ENCODE measurements around the gene CKS1B. TPM values are rescaled to one million over a fixed set of nuclear protein-coding genes. Genes with fewer than 3 reads are reported as not detected.

Gene CKS1B
- total RNA-seq, 2 experiments from 2014 or later, result 283 to 291 TPM

- Mint-ChIP-seq H3K27me3 (ENCODE audit: low read depth) (no peaks in the 10 kb centered on the region), H3K36me3 (ENCODE audit: low read depth) (peaks cover 13% of the 10 kb centered on the region), H3K9me3 (no peaks in the 10 kb centered on the region), H3K4me1 (ENCODE audit: low read depth) (peaks cover 50% of the 10 kb centered on the region), H3K4me3 (peak overlapping the region; percentile 91), H3K27ac (peak overlapping the region; percentile 94)
- CTCF ChIA-PET, result interaction anchor here (0.7 to 1.8 kb wide), 5 partner anchors 14 to 192 kb away, joined by 3 to 8 read pairs (median 3); no protein-coding TSS in a partner anchor
- intact Hi-C loops (cut with micrococcal nuclease), result loop anchor here (1.0 to 10.0 kb wide), 12 partner anchors 8 to 1037 kb away; partner anchors contain the start of genes AQP10, ATP8B2, CKS1B and CREB3L4
- DNase-seq, result peak; percentile 100
These were observed 27.4 kb downstream of the CKS1B start for GRCh38 chr1:155001675-155002463.

DNA sequence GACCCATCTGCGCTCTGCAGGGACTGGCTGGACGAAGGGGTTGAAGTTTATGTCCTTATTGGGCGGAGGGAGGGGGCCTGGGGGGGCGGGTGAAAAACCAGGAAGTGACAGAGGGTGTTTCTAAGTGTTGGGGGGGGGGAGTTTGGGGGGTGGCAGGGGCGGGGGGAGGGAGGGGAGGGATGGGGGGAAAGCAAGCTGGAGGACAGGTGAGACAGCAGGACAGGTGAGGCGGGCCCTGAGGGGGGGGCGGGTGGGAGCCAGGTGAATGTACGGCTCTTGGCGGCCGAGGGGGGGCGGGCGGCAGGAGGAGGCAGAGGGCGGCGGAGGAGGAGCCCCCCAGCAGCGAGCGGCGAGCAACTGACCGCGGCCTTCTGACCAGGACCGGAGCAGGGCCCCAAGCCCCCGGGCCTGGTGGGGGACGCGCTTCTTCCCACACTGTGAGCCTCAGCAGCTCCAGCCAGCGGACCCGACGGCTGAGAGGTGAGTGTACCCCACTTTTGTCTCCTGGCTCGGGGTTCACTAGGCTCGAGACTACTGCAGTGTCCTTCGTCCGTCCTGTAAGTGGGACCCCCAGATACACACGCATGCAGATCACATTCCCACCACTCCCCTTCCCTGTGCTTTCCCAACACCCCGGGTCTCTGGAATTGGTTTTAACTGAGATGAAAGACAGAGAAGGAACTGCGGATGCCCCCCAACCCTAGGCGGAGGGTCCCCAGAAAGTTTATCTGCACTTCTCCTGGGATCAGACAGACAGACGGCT is 28.2 kb downstream of the CKS1B start, which contains the start of gene ZBTB7B:
ZBTB7B (plus strand) TSS at position 339 of the 763 bp plus-strand sequence. CDS start 11,859 bp downstream, outside the sequence.
- H3K4me1 Mint-ChIP-seq (ENCODE audit: low read depth), result peaks cover 53% of the 10 kb centered on the region
- H3K27me3 Mint-ChIP-seq (ENCODE audit: low read depth), result no peaks in the 10 kb centered on the region
- H3K27ac Mint-ChIP-seq, result peak within 1 kb of the TSS; percentile 100
- H3K9me3 Mint-ChIP-seq, result no peaks in the 10 kb centered on the region
- peak within 1 kb of the TSS; percentile 91 for H3K4me3 Mint-ChIP-seq
- intact Hi-C loops (cut with micrococcal nuclease), result loop anchor here (1.0 to 10.0 kb wide), 7 partner anchors 28 to 1038 kb away; partner anchors contain the start of genes AQP10, ATP8B2, CKS1B and CREB3L4
- no peak for DNase-seq
- peaks cover 13% of the 10 kb centered on the region for H3K36me3 Mint-ChIP-seq (ENCODE audit: low read depth)
- CTCF ChIA-PET, result interaction anchor here (0.8 to 1.8 kb wide), 4 partner anchors 10 to 48 kb away, joined by 3 to 8 read pairs (median 4); partner anchors contain the start of gene ADAM15

DNA sequence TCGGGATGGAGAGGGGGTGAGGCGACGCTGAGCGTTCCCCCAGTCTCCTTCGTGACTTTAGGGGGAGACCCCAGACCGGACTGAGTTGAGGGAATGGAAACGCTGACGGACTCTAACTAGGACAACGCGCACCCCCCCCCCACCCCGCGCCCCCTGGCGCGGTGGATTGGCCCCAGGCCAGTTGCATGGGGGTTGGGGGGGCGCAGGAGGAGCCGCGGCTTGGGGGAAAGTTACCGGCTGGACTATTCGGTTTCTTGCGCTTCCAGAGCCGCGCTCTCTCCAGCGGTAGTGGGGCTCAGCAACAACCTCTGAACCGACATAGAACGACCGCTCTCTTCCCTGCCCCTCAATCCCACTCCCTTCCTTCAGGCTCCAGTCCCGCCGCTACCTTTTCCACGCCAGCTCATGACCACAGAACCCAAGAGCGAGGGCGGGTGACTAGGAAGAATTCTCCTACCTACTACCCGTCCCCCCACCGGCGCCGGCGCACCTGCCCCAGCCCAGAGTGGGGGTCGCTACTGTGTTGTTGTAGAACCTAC is 28.8 kb downstream of the CKS1B start:
- Mint-ChIP-seq H3K4me1 (ENCODE audit: low read depth) (peaks cover 51% of the 10 kb centered on the region), H3K27me3 (ENCODE audit: low read depth) (no peaks in the 10 kb centered on the region), H3K27ac (peak overlapping the region; percentile 100), H3K36me3 (ENCODE audit: low read depth) (peaks cover 13% of the 10 kb centered on the region), H3K4me3 (peak overlapping the region; percentile 88), H3K9me3 (no peaks in the 10 kb centered on the region)
- peak; percentile 51 for DNase-seq
- CTCF ChIA-PET, result interaction anchor here (0.8 to 1.8 kb wide), 5 partner anchors 10 to 48 kb away, joined by 3 to 8 read pairs (median 4); partner anchors contain the start of gene ADAM15
- intact Hi-C loops (cut with micrococcal nuclease), result loop anchor here (5.0 to 10.0 kb wide), 5 partner anchors 189 to 1038 kb away; partner anchors contain the start of genes AQP10, ATP8B2, CREB3L4 and IL6R

GRCh38 chr1:155003766-155004351 is 29.4 kb downstream of the CKS1B start:
- Mint-ChIP-seq H3K27me3 (ENCODE audit: low read depth) (no peaks in the 10 kb centered on the region), H3K36me3 (ENCODE audit: low read depth) (peaks cover 15% of the 10 kb centered on the region), H3K9me3 (no peaks in the 10 kb centered on the region), H3K4me3 (peak overlapping the region; percentile 88), H3K27ac (peak overlapping the region; percentile 100), H3K4me1 (ENCODE audit: low read depth) (peaks cover 51% of the 10 kb centered on the region)
- CTCF ChIA-PET, result interaction anchor here (0.8 to 1.8 kb wide), 4 partner anchors 9 to 20 kb away, joined by 3 to 8 read pairs (median 4); no protein-coding TSS in a partner anchor
- DNase-seq, result peak; percentile 55
- intact Hi-C loops (cut with micrococcal nuclease), result loop anchor here (1.0 to 10.0 kb wide), 6 partner anchors 188 to 1039 kb away; partner anchors contain the start of genes ADAR, AQP10, ATP8B2 and CREB3L4

GRCh38 chr1:155004352-155005075 is 30.0 kb downstream of the CKS1B start:
- Mint-ChIP-seq H3K27ac (peak overlapping the region; percentile 100), H3K9me3 (no peaks in the 10 kb centered on the region), H3K4me1 (ENCODE audit: low read depth) (peaks cover 46% of the 10 kb centered on the region), H3K4me3 (peak overlapping the region; percentile 88), H3K27me3 (ENCODE audit: low read depth) (no peaks in the 10 kb centered on the region), H3K36me3 (ENCODE audit: low read depth) (peaks cover 21% of the 10 kb centered on the region)
- peak; percentile 66 for DNase-seq
- CTCF ChIA-PET, result interaction anchor here (0.6 to 1.7 kb wide), 3 partner anchors 11 to 31 kb away, joined by 3 to 4 read pairs (median 4); no protein-coding TSS in a partner anchor
- intact Hi-C loops (cut with micrococcal nuclease), result loop anchor here (1.0 to 10.0 kb wide), 6 partner anchors 188 to 1040 kb away; partner anchors contain the start of genes ADAR, AQP10, ATP8B2 and CREB3L4

DNA sequence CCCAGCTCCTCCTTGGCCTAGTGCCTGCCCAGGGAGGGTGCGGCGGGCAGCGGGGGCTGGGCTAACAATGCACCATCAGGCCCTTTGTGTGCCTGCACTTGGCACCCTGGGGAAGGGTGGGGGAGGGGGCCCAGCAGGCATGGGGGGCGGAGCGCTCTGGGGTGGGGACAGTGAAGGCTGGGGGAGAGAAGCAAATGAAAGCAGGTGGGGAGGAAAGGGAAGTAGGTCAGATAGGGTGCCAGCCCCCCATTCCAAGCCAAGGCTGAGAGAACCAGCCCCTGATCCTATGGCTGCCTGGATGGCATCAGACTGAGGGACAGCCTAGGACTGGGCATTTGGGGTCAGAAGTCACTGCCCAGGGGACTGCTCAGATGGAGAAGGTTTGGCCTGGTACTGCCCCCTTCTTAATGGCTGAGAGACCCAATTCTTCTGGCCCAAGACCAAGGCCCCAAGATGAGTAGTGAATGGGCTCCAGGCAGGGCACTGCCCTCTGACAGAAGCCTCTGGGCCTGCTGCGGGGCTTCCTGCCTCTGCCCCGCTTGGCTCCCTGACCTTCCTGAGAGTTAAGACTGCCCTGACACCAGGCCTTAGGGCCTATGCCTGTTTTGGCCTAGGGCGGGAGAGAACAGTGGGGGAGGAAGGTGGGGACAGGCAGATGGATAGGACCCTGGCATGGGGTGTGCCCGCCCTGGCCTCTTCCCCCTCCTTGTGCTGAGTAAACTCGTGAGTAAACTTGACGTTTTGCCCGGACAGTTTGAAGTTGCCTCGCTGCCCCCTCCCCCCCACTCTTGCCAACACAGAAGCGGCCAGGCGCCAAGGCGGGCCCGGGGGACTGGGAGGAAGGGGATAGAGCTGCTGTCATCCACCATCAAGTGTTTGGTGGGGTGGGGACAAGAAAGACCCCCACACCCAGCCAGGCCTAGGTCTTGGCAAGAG is 30.9 kb downstream of the CKS1B start:
- Mint-ChIP-seq H3K27me3 (ENCODE audit: low read depth) (no peaks in the 10 kb centered on the region), H3K4me1 (ENCODE audit: low read depth) (peaks cover 44% of the 10 kb centered on the region), H3K9me3 (no peaks in the 10 kb centered on the region), H3K27ac (peak overlapping the region; percentile 100), H3K4me3 (peak overlapping the region; percentile 88), H3K36me3 (ENCODE audit: low read depth) (peaks cover 29% of the 10 kb centered on the region)
- intact Hi-C loops (cut with micrococcal nuclease), result loop anchor here (10.0 kb wide), 2 partner anchors 681 to 1041 kb away; partner anchors contain the start of genes AQP10, ATP8B2, CREB3L4 and SLC39A1
- CTCF ChIA-PET, result interaction anchor here (0.6 to 1.9 kb wide), 2 partner anchors 11 to 32 kb away, joined by 3 to 17 read pairs; no protein-coding TSS in a partner anchor
- peak; percentile 39 for DNase-seq

GRCh38 chr1:155006601-155007101 is 32.2 kb downstream of the CKS1B start:
- DNase-seq, result peak; percentile 75
- intact Hi-C loops (cut with micrococcal nuclease), result loop anchor here (10.0 kb wide), 2 partner anchors 682 to 1042 kb away; partner anchors contain the start of genes AQP10, ATP8B2, CREB3L4 and SLC39A1

DNA sequence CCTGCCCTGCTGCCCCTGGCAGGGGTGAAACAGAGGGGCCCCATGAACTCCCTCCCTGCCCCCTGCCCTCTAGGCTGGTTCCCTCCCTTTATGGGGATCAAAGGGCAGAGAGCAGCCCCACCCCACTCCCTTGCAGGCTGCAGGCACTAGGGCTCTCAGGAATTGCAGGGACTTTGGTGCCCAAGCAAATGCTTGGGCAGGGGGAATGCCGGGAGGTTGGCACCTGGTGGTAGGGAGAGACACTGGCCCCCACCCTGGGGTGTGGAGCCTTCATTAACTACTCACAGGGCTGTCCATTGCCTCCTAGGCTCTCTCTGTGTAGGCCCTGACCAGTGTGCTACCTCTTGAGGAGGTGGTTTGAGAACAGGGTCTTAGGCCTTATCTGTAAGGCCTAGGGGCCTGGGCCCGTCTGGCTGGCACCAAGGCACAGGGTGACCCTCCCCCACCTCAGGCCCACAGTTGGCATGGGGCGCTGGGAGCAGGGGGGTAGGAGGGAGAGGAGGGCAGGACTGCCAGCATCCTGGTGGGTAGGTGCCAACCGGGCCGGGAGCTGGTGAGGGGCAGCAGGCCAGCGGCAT is 32.9 kb downstream of the CKS1B start:
- CTCF ChIA-PET, result interaction anchor here (1.1 to 2.8 kb wide), 6 partner anchors 9 to 63 kb away, joined by 3 to 21 read pairs (median 6); no protein-coding TSS in a partner anchor
- Mint-ChIP-seq H3K27me3 (ENCODE audit: low read depth) (no peaks in the 10 kb centered on the region), H3K27ac (peak overlapping the region; percentile 100), H3K4me1 (ENCODE audit: low read depth) (peaks cover 60% of the 10 kb centered on the region), H3K9me3 (no peaks in the 10 kb centered on the region), H3K4me3 (peak overlapping the region; percentile 76), H3K36me3 (ENCODE audit: low read depth) (peaks cover 39% of the 10 kb centered on the region)
- intact Hi-C loops (cut with micrococcal nuclease), result loop anchor here (10.0 kb wide), 2 partner anchors 683 to 1043 kb away; partner anchors contain the start of genes AQP10, ATP8B2, CREB3L4 and SLC39A1
- DNase-seq, result no peak

More at GRCh38 chr1:155006601-155007101, 32.2 kb downstream of the CKS1B start:
- CTCF ChIA-PET, result interaction anchor here (0.6 to 2.8 kb wide), 3 partner anchors 9 to 11 kb away, joined by 3 to 21 read pairs (median 17); no protein-coding TSS in a partner anchor
- Mint-ChIP-seq H3K27me3 (ENCODE audit: low read depth) (no peaks in the 10 kb centered on the region), H3K27ac (peak overlapping the region; percentile 100), H3K9me3 (no peaks in the 10 kb centered on the region), H3K4me1 (ENCODE audit: low read depth) (peaks cover 55% of the 10 kb centered on the region), H3K4me3 (peak overlapping the region; percentile 76), H3K36me3 (ENCODE audit: low read depth) (peaks cover 36% of the 10 kb centered on the region)
